GM12865 (cell line): ENCODE measurements around the gene GJC2.
"Not testable (repeated sequence)": the region's sequence is repeated elsewhere in the genome, so short reads cannot be mapped to it uniquely, and the experiment has no call there.

ENCODE experiments used
- DNase-seq: peaks from one replicate; pipeline ENCODE4 v3.0.0; 2010; ENCODE audit warnings: low read depth
- H3K4me3 ChIP-seq: 2 replicates; pipeline ENCODE4 v1.5.1; 2011; ENCODE audit warnings: mild to moderate bottlenecking, low read depth, low read length, control low read depth
- TF ChIP-seq, protein P1 (sequence below): IDR thresholded peaks from 2 replicates; pipeline ENCODE4 v1.5.1; 2011; ENCODE audit warnings: low read length, control low read depth, low read depth, inconsistent platforms; ENCODE audit not compliant: insufficient read depth; ENCODE audit errors: missing control alignments

Gene GJC2

DNA sequence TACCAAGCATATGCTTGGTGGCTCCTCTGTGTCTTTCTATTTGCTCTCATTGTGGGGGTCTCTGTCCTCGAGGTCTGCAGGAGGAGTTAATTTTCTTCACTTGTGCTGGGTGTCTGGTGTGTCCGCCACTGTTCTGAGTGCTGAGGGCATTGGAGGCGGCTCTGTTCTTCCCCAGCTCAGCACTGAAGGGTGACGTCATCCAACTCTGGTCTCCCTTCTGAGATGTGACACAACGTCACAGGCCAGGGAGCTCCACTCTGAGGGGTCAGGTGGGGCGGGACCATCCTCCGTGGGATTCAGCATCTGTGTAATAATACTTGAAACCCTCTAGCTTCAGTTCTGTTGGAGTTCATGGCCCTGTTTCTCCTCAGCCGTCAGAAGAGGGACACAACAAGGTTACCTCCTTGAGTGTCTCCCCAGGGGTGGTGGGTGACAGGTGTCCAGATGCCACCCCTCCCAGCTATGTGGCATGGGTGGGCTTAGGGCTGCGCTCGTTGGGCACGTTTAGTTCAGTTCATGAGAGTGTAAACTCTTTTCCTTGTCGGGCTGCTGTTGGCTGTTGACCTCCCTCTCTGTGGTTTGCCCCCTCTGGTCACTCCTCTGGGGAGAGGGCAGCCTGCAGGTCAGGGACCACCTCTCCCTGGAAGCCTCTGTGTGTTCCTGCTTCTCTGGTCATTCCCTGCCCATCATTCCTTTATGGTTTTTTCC is 19.0 kb downstream of the GJC2 start:
- no peak overlapping the region for H3K4me3 ChIP-seq
- TF ChIP-seq, protein P1, sequence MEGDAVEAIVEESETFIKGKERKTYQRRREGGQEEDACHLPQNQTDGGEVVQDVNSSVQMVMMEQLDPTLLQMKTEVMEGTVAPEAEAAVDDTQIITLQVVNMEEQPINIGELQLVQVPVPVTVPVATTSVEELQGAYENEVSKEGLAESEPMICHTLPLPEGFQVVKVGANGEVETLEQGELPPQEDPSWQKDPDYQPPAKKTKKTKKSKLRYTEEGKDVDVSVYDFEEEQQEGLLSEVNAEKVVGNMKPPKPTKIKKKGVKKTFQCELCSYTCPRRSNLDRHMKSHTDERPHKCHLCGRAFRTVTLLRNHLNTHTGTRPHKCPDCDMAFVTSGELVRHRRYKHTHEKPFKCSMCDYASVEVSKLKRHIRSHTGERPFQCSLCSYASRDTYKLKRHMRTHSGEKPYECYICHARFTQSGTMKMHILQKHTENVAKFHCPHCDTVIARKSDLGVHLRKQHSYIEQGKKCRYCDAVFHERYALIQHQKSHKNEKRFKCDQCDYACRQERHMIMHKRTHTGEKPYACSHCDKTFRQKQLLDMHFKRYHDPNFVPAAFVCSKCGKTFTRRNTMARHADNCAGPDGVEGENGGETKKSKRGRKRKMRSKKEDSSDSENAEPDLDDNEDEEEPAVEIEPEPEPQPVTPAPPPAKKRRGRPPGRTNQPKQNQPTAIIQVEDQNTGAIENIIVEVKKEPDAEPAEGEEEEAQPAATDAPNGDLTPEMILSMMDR, result no peak
- no peak for DNase-seq

DNA sequence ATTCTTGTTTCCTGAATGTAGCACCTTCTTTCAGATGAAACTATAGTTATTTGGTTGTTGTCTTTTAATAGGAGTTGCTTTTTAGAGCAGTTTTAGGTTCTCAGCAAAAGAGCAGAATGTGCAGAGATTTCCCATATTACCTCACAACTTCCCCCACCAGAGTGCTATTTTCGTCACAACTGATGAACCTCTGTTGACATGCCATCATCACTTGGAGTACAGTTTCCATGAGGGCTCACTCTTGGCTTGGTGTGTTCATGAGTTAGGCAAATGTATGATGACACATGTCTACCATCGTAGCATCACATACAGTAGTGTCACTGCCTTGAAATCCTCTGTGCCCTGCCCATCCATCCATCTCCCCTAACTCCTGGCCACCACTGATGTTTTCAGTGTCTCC is 19.6 kb downstream of the GJC2 start:
- TF ChIP-seq, protein P1, result no peak
- H3K4me3 ChIP-seq, result no peak overlapping the region
- no peak for DNase-seq

DNA sequence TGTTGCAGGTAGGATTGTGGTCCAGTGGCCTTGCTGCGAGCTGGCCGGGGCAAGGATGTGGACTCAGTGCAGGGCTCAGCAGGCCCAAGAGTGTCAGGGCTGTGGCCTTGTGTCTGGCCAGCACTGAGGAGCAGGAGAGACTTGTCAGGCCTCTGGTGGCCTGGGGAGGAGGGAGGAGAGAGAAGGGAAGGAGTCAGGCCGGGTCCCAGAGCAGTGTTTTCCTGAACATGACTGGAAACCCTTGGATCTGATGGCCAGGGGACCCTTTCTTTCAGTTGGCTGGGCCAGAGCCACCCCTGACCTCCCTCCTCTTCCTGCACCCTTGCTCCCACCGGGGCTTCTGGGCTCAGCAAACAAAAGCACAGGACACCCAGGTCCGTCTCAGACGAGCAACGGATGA is 20.9 kb downstream of the GJC2 start:
- no peak for DNase-seq
- no peak overlapping the region for H3K4me3 ChIP-seq
- TF ChIP-seq, protein P1, result no peak

DNA sequence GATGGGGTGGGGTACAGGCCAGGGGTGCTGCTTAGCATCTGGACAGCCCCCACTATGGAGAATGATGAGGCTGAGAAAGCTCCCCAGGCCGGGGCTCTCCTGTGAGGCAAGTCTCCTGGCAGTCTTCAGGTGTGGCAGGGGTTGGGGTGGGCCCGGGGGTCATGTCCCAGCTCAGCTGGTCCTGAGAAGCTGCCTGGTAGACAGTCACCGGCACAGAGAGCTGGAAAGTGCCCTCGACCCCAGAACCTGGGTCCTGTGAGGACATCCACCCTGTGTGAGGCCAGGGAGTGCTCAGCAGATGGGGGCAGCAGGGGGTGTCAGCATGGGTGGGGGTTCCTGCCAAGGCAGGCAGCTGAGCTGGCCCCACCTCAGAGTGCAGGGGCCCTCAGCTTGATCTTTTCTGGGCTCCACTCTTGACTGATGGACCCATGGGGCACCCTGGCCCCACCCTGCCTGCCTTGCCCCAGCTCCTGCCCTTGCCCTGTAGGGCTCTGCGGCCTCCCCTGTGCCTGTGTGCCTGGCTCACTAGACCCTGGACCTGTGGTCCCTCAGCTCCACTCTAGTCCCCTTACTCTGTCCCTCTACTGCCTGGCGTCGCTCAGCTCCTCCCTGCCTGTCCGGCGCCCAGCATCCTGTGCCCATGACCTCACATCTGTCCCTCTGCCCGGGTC is 21.6 kb downstream of the GJC2 start:
- DNase-seq, result no peak
- H3K4me3 ChIP-seq, result no peak overlapping the region
- TF ChIP-seq, protein P1, result no peak

DNA sequence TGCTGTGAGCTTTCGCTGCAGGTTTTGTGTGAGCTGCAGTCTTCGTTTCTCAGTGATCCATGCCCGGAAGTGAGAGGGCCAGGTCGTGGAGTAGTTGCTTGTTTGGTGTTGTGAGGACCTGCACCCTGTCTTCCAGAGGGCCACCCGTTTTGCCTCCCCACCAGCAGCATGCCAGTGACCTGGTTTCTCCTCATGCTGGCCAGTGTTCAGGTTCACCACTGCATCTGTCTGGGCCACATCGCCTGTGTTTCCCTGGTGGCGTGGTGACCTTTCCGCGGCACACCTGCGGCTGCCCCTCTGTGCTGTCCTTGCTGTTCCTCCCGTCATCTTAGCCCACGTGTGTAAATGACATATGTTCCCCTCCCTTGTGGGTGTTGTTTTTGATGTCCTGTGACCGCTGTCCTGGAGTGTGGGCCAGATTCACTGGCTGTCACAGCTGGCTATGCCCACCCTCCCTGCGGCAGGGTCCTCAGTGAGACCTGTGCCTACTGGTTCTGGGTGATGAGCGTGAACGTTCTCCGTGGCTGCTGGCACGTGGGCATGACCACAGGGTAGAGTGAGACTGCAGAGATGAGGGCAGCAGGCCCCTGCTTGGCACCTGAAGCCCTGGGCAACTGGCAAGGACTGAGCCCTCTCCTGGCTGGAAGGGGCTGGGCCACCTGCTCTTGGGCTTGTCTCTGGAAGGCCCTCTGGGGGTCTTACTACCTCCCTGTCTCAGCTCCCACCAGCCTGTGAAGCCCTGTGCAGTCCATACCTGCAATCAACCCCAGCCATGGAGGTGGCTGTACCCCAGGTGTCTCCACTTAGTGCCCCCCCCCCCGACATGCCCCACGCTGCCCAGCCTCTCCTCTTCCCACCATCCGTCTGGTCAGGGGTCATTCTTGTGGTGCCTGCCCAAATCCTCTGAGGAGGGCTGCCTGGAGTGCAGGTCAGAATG is 23.1 kb downstream of the GJC2 start:
- TF ChIP-seq, protein P1, result no peak
- no peak for DNase-seq
- no peak overlapping the region for H3K4me3 ChIP-seq

DNA sequence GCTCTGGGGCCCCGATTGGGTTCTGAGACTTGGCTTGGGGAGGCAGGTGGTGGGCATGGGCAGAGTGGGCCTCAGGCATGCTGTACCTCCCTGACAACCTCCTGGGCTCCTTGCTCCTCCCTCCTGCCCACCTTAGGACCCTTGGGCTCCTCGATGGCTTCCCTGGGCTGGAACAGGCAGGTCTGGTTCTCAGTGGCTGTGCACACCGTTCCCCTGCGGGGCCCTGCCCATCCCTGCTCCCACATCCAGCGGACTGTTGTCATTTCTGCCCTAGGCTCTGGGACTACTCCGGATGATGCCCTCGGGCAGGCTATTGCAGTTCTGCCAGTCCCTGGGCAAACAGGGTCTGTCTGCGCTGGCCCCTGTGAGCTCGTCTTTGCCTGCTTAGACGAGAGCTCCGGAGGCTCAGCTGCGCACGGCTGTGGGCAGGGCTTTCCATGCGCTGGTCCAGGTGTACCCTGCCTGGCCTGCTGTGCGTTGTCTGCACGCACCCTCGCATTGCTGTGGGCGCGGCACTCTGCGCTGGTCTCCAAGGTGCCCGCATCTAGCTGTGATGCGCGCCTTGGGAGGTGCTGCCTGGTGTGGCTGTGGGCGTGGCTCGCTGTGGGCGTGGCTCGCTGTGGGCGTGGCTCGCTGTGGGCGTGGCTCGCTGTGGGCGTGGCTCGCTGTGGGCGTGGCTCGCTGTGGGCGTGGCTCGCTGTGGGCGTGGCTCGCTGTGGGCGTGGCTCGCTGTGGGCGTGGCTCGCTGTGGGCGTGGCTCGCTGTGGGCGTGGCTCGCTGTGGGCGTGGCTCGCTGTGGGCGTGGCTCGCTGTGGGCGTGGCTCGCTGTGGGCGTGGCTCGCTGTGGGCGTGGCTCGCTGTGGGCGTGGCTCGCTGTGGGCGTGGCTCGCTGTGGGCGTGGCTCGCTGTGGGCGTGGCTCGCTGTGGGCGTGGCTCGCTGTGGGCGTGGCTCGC is 24.1 kb downstream of the GJC2 start:
- peak; percentile 49 for DNase-seq
- H3K4me3 ChIP-seq, result not testable (repeated sequence)
